Measurements from ENCODE around the gene NDUFA3.
"Not testable (repeated sequence)": the region's sequence is repeated elsewhere in the genome, so short reads cannot be mapped to it uniquely, and the experiment has no call there.

The NDUFA3 gene

GRCh38 chr19:54102421-54103169 is at the start of gene NDUFA3:
Gene NDUFA3, plus strand, starts transcription at chr19:54102855. Its CDS starts 24 bp downstream, at chr19:54102879.
- DNase-seq (ENCODE audit: low spot score): peak; percentile 100

DNA sequence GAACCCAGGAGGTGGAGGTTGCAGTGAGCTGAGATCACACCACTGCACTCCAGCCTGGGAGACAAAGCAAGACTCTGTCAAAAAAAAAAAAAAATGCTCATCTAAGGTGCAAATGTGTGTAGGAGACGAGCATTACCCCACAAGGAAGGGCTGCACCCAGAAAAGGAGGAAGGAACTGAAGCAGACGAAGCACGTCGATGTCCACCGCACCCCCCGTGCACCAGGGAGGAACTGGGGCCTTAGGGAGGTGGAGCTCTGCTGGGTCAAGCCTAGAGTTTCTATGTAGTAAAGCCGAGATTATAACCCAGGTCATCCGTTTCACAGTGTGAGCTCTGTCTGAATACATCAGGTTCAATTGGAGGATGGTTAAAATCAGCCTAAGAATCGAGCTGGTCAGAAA is 40.0 kb upstream of the NDUFA3 start:
- no peak for DNase-seq (ENCODE audit: low spot score)

DNA sequence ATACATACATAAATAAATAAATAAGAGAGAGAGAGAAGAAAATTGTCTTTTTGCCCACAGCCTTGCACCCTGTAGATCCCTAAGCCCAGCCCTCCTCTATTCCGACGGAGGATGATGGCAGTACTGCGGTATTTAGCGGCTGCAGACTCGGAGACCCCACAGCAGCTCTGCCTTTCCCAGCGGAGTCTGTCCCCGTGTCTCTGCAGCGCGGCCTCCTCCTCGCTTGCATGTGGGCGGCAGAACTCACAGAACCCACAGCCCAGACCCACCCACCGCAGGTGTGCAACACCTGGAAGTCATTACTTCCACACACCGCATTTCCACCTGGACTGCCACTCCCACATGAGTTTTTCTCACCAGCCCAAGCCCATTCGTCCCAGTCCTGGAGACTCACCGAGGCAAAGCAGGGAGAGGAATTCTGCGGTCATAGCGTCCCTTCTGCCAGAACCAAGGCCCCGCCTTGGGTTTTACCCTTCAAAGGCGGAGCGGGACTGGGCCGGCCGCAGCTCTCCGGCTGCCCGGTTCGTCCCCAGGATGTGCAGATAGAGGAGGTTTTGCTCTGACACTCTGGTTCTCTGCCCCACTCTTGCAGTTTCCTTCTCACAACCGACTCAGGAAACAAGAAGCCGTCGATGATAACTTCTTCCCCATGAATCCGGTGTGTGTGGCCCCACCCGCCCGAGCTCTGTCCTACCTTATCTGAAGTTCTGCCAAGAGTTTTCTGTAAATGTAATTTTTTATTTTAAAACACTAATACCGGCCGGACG is 39.1 kb upstream of the NDUFA3 start, which contains the start of gene VSTM1:
Gene VSTM1, minus strand, starts transcription at position 548 of the 767 bp plus-strand sequence. Its CDS starts 120 bp downstream, at position 428.
- no peak for DNase-seq (ENCODE audit: low spot score)

DNA sequence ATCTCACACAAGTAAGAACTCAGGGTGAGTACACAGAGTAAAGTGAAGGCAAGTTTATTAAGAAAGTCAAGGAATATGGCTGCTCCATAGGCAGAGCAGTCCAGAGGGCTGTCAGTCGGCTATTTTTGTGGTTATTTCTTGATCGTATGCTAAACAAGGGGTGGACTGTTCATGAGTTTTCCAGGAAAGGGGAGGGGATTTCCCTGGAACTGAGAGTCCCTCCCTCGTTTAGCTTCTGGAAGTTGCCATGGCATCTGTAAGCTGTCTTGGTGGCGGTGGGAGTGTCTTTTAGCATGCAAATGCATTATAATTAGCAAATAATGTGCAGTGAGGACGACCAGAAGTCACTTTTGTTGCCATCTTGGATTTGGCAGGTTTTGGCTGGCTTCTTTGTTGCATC is 33.2 kb upstream of the NDUFA3 start:
- no peak for DNase-seq (ENCODE audit: low spot score)

DNA sequence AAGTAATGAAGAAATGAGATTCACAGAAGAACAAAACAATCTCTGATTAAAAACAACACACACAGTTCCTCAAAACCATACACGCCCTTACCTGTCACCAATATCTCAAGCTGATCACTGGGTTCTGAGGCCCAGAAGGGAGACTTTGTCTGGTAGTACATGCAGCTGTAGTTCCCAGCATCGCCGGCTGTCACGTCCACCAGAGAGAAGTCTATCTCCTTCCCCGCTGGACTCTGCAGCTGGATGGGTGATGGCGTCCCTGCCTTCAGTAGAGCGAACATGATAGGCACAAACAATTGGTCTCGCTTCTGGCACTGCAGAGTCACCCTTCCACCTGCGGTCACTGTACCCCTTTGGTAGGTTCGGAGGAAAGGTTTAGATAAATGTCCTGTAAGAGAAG is 28.8 kb upstream of the NDUFA3 start:
- DNase-seq (ENCODE audit: low spot score): no peak

DNA sequence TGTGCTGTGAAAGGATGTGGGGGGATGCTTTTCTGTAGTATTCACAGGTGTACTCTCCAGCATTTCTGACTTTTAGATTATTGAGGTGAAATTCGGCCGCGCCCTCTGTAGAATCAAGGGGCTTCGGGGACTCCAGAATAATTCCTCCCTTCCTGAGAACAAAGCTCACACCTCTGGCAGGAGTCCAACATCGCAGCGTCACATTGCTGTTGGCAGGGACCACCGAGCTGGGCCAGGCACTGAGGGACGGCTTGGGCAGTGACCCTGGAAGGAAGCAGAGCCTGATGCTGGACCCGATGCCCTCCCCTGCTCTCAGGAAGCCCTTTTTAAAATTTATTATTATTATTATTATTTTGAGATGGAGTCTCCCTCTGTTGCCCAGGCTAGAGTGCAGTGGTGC is 27.8 kb upstream of the NDUFA3 start:
- DNase-seq (ENCODE audit: low spot score): no peak

GRCh38 chr19:54077334-54077733 is 25.3 kb upstream of the NDUFA3 start:
- no peak for DNase-seq (ENCODE audit: low spot score)

DNA sequence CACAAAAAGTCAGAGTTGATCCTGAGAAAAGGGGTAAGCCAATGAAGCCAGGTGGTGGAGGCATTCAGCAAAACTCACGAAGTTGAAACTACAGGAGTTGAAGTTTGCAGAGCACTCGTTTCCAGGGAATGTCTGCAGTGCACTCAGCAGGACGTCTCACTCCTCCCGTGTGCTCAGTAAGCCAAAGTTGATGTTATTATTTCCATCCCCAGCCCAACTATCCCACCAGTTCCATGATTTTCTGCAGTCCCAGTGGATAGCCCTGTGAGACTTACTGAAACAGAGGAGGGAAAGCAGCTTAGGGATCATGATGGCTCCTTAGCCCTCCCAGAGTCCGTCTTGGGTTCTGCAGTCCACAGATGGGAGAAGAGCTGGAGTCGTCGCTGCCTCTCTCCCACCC is 21.6 kb upstream of the NDUFA3 start, which contains the start of gene TARM1:
Gene TARM1, minus strand, starts transcription at position 334 of the 400 bp plus-strand sequence. Its CDS starts 25 bp downstream, at position 309.
- DNase-seq (ENCODE audit: low spot score): no peak

DNA sequence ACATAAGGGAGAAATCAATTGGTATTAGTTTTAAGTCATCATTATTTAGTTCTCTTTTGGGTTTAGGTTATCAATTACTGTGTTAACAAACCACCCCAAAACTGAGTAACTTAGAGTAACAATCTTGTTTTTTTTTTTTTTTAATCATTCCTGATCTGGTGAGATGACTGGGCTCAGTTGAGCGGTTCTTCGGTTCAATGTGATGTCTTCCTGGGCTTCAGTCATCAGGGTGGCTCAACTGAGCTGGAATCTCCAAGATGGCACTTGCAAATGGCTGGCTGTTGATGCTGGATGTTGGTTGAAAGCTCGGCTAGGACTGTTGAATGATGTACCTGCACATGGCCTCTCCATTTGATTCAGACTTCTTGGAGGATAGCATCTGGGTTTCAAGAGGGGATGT is 18.2 kb upstream of the NDUFA3 start:
- DNase-seq (ENCODE audit: low spot score): no peak

GRCh38 chr19:54094426-54095000 is 8.1 kb upstream of the NDUFA3 start:
- no peak for DNase-seq (ENCODE audit: low spot score)

DNA sequence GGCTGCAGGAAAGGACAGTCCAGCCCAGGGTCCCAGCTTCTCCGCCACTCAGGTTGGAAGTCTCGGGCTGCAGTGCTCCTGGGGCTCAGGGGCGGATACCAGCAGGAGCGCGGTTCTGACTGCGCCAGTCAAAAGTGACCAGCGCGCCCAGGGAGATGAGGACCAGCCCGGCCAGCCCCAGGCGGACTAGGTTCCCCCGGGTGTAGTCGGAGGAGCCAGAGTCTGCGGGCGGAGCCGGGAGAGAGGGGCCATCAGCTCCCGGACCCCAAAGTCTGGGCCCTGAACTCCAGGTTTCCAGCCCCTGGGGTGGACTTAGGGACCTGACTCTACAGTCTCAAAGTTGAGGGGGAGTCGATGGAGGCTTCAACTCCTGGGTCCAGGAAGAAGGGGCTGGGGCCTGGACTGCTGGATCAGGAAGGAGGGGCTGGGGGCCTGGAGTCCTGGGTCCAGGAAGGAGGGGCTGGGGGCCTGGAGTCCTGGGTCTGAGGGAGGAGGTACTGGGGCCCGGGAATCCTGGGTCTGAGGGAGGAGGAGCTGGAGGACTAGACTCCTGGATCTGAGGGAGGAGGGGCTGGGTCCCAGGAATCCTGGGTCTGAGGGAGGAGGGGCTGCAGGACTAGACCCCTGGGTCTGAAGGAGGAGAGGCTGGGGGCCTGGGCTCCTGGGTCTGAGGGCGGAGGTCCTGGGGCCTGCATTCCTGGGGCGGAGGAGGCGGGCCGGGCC is 7.4 kb upstream of the NDUFA3 start:
- DNase-seq (ENCODE audit: low spot score): no peak

- peak; percentile 78 for DNase-seq (ENCODE audit: low spot score)
These were observed 6.6 kb upstream of the NDUFA3 start for GRCh38 chr19:54095859-54096616.

GRCh38 chr19:54096617-54097106 is 6.0 kb upstream of the NDUFA3 start:
- no peak for DNase-seq (ENCODE audit: low spot score)

- no peak for DNase-seq (ENCODE audit: low spot score)
These were observed 3.3 kb upstream of the NDUFA3 start for GRCh38 chr19:54099190-54099902.

DNA sequence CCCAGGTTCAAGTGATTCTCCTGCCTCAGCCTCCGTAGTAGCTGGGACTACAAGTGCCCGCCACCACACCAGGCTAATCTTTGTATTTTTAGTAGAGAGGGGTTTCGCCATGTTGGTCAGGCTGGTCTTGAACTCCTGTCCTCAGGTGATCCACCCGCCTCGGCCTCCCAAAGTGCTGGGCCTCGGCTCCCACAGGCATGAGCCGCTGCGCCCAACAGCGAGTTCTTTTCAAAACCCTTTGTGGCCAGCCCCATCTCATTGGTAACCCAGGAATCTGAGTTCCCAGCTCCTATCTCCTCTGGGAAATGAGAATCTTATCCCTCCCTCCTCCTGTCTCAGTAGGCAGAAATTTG is 2.8 kb upstream of the NDUFA3 start:
- not testable (repeated sequence) for DNase-seq (ENCODE audit: low spot score)

- DNase-seq (ENCODE audit: low spot score): no peak
These were observed 2.1 kb upstream of the NDUFA3 start, which contains the start of gene OSCAR for GRCh38 chr19:54100561-54100960. Gene OSCAR, minus strand, starts transcription at chr19:54100803. Its CDS starts 11 bp downstream, at chr19:54100792.

- DNase-seq (ENCODE audit: low spot score): no peak
These were observed 2.5 kb downstream of the NDUFA3 start for GRCh38 chr19:54104998-54105715.

DNA sequence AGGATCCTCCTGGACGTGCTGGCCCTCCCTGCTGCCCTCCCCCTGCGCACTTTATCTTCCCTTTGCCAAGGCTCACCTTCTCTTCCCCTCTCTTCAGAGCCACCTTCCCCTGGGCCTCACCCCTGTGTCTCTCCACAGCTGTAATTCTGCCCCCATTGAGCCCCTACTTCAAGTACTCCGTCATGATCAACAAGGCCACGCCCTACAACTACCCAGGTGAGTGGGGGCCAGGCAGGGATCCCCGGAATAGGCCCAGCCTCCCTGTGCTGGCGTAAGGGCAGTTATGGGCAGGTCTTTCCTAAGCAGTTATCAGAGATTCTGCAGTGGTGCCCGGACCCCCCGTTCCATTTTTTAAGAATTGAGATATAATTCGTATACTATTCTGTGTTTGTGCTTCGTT is 3.1 kb downstream of the NDUFA3 start:
- no peak for DNase-seq (ENCODE audit: low spot score)

GRCh38 chr19:54106716-54107115 is 4.1 kb downstream of the NDUFA3 start:
- DNase-seq (ENCODE audit: low spot score): no peak
